Breast epithelium (tissue), 4 donors: ENCODE measurements around the gene CAPN11. TPM values are rescaled to one million over a fixed set of nuclear protein-coding genes. Genes with fewer than 3 reads are reported as not detected.
A peak's percentile ranks its signal among the peaks of the same experiment; 100 is the strongest.

Source experiments
- DNase-seq, 2 donors: peaks; one replicate each; pipeline ENCODE4 v3.0.0-alpha.2; 2019; ENCODE audit warnings: low spot score in 2 of 2
- H3K27ac ChIP-seq, 2 donors: fragments of 200-600 bp; sonication (generic) in 1 of 2; one replicate each; pipeline ENCODE4 v1.5.1; 2016 to 2019; ENCODE audit warnings: mild to moderate bottlenecking in 1 of 2
- H3K27me3 ChIP-seq, 2 donors: fragments of 200-600 bp; sonication (generic) in 1 of 2; one replicate each; pipeline versions ENCODE4 v1.5.1 to v1.6.0; 2017 to 2019; ENCODE audit warnings: control low read depth in 1 of 2, mild to moderate bottlenecking in 1 of 2
- H3K36me3 ChIP-seq: fragments of 200-600 bp; one replicate; pipeline ENCODE4 v1.5.1; 2019
- H3K4me1 ChIP-seq, 2 donors: fragments of 200-600 bp; sonication (generic); one replicate each; pipeline ENCODE4 v1.5.1; 2016 to 2019; ENCODE audit warnings: control low read depth in 1 of 2
- H3K4me3 ChIP-seq, 3 donors: fragments of 200-600 bp; sonication (generic); 1 replicate in 2 of 3; 2 replicates in 1 of 3; pipeline ENCODE4 v1.5.1; 2016 to 2019; ENCODE audit warnings: mild to moderate bottlenecking in 3 of 3, moderate library complexity in 2 of 3
- H3K9me3 ChIP-seq, 2 donors: fragments of 200-600 bp; sonication (generic) in 1 of 2; one replicate each; pipeline ENCODE4 v1.5.1; 2016 to 2019; ENCODE audit warnings: control low read depth in 1 of 2
- POLR2A ChIP-seq: fragments of 450-650 bp; IDR thresholded peaks from one replicate; pipeline ENCODE4 v1.6.1; 2016; ENCODE audit warnings: antibody characterized with exemption, mild to moderate bottlenecking, moderate library complexity
- POLR2AphosphoS5 ChIP-seq, 3 donors: sonication (generic); formaldehyde crosslinking; IDR thresholded peaks; one replicate each; pipeline ENCODE4 v1.6.1; 2017; ENCODE audit warnings: antibody characterized with exemption in 3 of 3
- intact Hi-C: fragments of 100-400 bp; cut with DNase I; formaldehyde crosslinking; loops from one replicate; pipeline ENCODE4 v1.15.1; 2023; ENCODE audit warnings: low total_unique reads
- total RNA-seq, 3 donors: library from RNA; depleted of rRNA; stranded (reverse); fragments of >200 nt; gene quantifications; one replicate each; pipeline ENCODE4 v1.1.0, GENCODE V29; 2016
- TF ChIP-seq, protein P1 (sequence below), 3 donors: fragments of 450-650 bp; IDR thresholded peaks; one replicate each; pipeline ENCODE4 v1.5.1; 2016 to 2017; ENCODE audit warnings: antibody characterized with exemption in 3 of 3, mild to moderate bottlenecking in 3 of 3, moderate library complexity in 3 of 3

The CAPN11 gene
- total RNA-seq, 3 donors from 2014 or later: 1.1 to 3.8 (median 2.9) TPM

DNA sequence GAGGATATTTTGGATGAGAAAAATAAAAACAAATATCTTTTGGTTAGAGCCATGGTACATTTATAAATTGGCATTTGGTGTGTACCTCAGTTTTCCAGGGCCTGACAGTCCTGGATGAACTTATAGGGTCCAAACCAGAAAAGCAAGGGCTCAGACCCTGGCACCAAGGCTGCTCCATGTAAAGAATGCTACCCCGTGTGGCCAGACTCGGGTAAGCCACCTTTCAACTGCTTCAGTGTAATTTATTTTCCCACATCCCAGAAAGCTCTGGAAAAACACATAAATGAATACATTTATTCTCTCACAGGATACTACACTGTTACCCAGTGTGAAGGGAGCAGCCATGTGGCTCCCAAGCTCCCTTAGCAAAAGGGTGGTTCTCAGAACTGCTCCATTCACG, 45.2 kb upstream of the CAPN11 start:
- H3K27ac ChIP-seq: no peak overlapping the region
- peaks cover 4% of the 10 kb centered on the region for H3K36me3 ChIP-seq
- TF ChIP-seq, protein P1, sequence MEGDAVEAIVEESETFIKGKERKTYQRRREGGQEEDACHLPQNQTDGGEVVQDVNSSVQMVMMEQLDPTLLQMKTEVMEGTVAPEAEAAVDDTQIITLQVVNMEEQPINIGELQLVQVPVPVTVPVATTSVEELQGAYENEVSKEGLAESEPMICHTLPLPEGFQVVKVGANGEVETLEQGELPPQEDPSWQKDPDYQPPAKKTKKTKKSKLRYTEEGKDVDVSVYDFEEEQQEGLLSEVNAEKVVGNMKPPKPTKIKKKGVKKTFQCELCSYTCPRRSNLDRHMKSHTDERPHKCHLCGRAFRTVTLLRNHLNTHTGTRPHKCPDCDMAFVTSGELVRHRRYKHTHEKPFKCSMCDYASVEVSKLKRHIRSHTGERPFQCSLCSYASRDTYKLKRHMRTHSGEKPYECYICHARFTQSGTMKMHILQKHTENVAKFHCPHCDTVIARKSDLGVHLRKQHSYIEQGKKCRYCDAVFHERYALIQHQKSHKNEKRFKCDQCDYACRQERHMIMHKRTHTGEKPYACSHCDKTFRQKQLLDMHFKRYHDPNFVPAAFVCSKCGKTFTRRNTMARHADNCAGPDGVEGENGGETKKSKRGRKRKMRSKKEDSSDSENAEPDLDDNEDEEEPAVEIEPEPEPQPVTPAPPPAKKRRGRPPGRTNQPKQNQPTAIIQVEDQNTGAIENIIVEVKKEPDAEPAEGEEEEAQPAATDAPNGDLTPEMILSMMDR (IDR thresholded peaks at IDR 0.05): no peak
- TF ChIP-seq POLR2A (no peak), POLR2AphosphoS5 (IDR thresholded peaks at IDR 0.05) (no peak)
- intact Hi-C loops: no loop called here
- H3K27me3 ChIP-seq: no peaks in the 10 kb centered on the region
- DNase-seq: no peak
- no peak overlapping the region for H3K4me3 ChIP-seq
- H3K9me3 ChIP-seq: no peaks in the 10 kb centered on the region
- H3K4me1 ChIP-seq: peaks cover 0 to 7% of the 10 kb centered on the region in 2 donors

DNA sequence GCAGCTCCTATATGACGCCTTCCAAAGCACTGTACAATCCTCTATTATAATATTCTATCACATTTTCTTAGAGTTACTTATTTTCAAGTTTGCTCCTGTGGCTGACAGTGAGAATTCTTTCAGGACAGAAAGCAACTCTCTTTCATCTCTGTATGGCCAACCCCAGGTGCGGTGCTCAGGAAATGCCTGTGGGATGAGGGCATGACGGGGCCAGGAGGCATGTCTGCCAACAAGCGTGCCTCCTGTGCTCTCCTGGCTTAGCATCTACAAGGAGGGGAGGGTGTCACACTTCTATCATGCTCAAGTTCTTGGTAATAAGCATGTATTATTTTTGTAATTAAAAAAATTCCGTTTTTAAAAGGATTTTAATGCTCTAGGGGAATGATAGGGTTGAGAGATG, 42.8 kb upstream of the CAPN11 start:
- Histone ChIP-seq H3K27ac (peak overlapping the region; percentile 20 to 80), H3K9me3 (no peaks in the 10 kb centered on the region), H3K4me1 (peaks cover 0 to 7% of the 10 kb centered on the region in 2 donors), H3K36me3 (peaks cover 4% of the 10 kb centered on the region), H3K4me3 (no peak overlapping the region), H3K27me3 (no peaks in the 10 kb centered on the region)
- peak in 1 of 2 donors; percentile 84 for DNase-seq
- TF ChIP-seq, protein P1 (IDR thresholded peaks at IDR 0.05): no peak
- TF ChIP-seq POLR2AphosphoS5 (IDR thresholded peaks at IDR 0.05) (no peak), POLR2A (no peak)
- intact Hi-C loops: no loop called here

DNA sequence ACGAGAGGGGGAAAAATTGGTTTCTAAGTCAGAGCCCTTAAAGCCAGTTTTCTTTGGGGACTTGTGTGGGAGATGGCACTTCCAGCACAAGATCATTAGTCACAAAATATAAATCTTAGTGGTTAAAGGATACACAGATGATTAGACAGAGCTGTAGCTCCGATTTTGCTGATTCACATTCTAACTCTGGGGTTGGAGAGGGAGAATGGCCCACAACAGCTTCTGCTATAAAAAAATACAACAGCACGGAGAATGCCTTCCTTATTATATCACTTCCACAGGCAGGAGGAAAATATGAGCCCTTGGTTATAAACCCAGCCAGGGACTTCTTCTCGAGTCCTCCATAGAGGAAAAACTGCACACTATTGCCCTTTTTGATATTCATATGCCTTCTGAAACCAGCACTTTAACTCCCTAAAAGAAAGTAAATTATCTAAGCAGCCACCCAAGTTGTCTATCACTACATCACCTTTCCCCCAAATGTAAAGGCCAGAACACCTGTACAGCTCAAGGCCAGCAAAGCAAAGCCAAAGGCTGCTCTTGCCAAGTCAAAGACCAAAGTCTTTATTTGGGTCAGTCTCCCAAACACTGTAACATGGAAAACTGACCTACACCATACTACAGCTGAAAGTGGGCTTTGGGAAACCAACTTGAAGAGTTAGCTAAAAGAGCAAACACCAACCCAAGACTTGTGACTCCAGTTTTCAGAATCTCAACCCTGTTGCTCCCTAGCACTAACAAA, 41.8 kb upstream of the CAPN11 start:
- no peak overlapping the region for H3K4me3 ChIP-seq
- peaks cover 4% of the 10 kb centered on the region for H3K36me3 ChIP-seq
- peak overlapping the region in 1 of 2 donors; percentile 80 for H3K27ac ChIP-seq
- no peak for DNase-seq
- intact Hi-C loops: no loop called here
- H3K9me3 ChIP-seq: no peaks in the 10 kb centered on the region
- TF ChIP-seq POLR2A: no peak
- TF ChIP-seq, protein P1 (IDR thresholded peaks at IDR 0.05): no peak
- no peak for TF ChIP-seq POLR2AphosphoS5 (IDR thresholded peaks at IDR 0.05)
- peaks cover 0 to 7% of the 10 kb centered on the region in 2 donors for H3K4me1 ChIP-seq
- H3K27me3 ChIP-seq: no peaks in the 10 kb centered on the region

DNA sequence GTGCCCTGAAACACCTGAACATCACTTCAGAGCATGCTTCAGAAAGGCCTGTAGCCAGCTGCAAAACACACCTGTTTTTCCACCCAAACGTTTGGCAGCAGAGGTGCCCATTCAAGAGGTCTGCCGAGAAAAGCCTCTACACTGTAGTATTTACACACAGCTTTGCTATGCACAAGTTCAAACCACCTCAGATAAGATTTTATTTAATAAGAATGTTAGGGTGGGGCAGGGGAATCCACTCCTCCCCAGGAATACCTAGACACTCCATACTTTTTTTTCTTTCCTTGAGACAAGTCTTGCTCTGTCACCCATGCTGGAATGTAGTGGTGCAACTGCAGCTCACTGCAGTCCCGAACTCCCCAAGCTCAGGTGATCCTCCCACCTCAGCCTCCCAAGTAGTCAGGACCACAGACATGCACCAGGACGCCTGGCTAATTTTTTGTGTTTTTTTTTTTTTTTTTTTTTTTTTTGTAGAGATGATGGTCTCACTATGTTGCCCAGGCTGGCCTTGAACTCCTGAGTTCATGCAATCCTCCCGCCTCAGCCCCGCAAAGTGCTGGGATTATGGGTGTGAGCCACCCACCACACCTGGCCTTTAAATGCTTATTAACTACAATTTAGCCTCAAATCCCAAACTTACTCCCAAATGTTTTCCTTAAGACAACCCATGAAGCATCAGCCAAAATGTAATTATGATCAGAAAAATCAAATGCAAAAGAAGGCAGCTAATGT, 41.1 kb upstream of the CAPN11 start:
- Histone ChIP-seq H3K36me3 (peaks cover 4% of the 10 kb centered on the region), H3K4me3 (no peak overlapping the region), H3K4me1 (peaks cover 0 to 7% of the 10 kb centered on the region in 2 donors), H3K27ac (peak overlapping the region in 1 of 2 donors; percentile 80), H3K27me3 (no peaks in the 10 kb centered on the region), H3K9me3 (no peaks in the 10 kb centered on the region)
- intact Hi-C loops: no loop called here
- DNase-seq: no peak
- TF ChIP-seq, protein P1 (IDR thresholded peaks at IDR 0.05): no peak
- TF ChIP-seq POLR2AphosphoS5 (IDR thresholded peaks at IDR 0.05): no peak
- TF ChIP-seq POLR2A: no peak

DNA sequence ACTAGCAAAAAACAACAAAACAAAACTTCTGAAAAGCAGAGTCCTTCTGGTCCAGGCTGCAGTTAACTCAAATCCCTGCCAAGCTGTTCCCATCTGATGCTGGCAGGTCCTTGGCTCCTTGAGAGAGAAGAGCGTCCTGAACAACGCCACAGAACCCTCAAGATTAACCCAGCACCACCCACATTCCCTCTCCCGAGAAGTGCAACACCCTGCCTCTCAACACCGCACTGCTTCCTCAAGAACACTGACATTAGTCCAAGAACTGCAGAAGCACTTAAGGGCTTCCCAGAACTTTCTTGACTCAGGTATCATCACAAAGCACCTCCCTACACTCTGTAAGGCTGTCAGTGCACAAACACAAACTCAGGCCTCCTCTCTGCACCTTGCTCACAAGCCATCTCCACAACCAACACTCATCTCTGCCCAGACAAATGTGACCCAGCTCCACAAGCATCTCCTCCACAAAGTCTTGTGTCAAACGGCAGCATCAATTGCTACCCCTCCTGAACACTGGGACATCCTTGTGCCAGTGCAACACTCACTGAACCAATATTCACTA, 38.8 kb upstream of the CAPN11 start:
- Histone ChIP-seq H3K9me3 (no peaks in the 10 kb centered on the region), H3K27ac (peak overlapping the region in 1 of 2 donors; percentile 33), H3K4me3 (no peak overlapping the region), H3K4me1 (peaks cover 0 to 7% of the 10 kb centered on the region in 2 donors), H3K27me3 (no peaks in the 10 kb centered on the region), H3K36me3 (no peaks in the 10 kb centered on the region)
- TF ChIP-seq POLR2A (no peak), POLR2AphosphoS5 (IDR thresholded peaks at IDR 0.05) (no peak)
- TF ChIP-seq, protein P1 (IDR thresholded peaks at IDR 0.05): no peak
- intact Hi-C loops: no loop called here
- DNase-seq: no peak
